Peyer's patch (tissue), 4 donors: Measurements from ENCODE around the gene MOCS2. TPM values are rescaled to one million over a fixed set of nuclear protein-coding genes. Genes with fewer than 3 reads are reported as not detected.

Experiments
- DNase-seq, 3 donors: peaks; one replicate each; pipeline ENCODE4 v3.0.0-alpha.2; 2017 to 2019
- H3K27ac ChIP-seq, 4 donors: fragments of 200-600 bp; sonication (generic); one replicate each; pipeline ENCODE4 v1.5.1; 2016 to 2019
- H3K27me3 ChIP-seq, 2 donors: fragments of 200-600 bp; sonication (generic); one replicate each; pipeline ENCODE4 v1.5.1; 2019
- H3K36me3 ChIP-seq, 3 donors: fragments of 200-600 bp; sonication (generic); one replicate each; pipeline ENCODE4 v1.5.1; 2016 to 2019
- H3K4me1 ChIP-seq, 4 donors: fragments of 200-600 bp; sonication (generic); one replicate each; pipeline ENCODE4 v1.5.1; 2016 to 2019
- H3K4me3 ChIP-seq, 4 donors: fragments of 200-600 bp; sonication (generic); 1 replicate in 3 of 4; 2 replicates in 1 of 4; pipeline ENCODE4 v1.5.1; 2016 to 2019; ENCODE audit warnings: mild to moderate bottlenecking in 1 of 4
- H3K9me3 ChIP-seq, 4 donors: fragments of 200-600 bp; sonication (generic); one replicate each; pipeline ENCODE4 v1.5.1; 2016 to 2019; ENCODE audit warnings: mild to moderate bottlenecking in 1 of 4
- CTCF ChIP-seq, 6 experiments: fragments of 450-650 bp in 4 of 6; fragments of 200-600 bp in 2 of 6; sonication (generic) in 1 of 6; IDR thresholded peaks; one replicate each; pipeline ENCODE4 v1.5.1; 2017 to 2019; ENCODE audit warnings: antibody characterized with exemption in 6 of 6, mild to moderate bottlenecking in 3 of 6, moderate library complexity in 1 of 6
- POLR2A ChIP-seq, 2 donors: fragments of 450-650 bp; IDR thresholded peaks; one replicate each; pipeline ENCODE4 v1.5.1; 2017; ENCODE audit warnings: antibody characterized with exemption in 2 of 2, mild to moderate bottlenecking in 2 of 2, moderate library complexity in 2 of 2
- total RNA-seq, 4 donors: library from RNA; depleted of rRNA; stranded (reverse); fragments of >200 nt; gene quantifications; one replicate each; pipeline ENCODE4 v1.1.0, GENCODE V29; 2016

The MOCS2 gene
- total RNA-seq, 4 donors from 2014 or later, result 24.5 to 38.4 (median 31.3) TPM

- no peak for TF ChIP-seq POLR2A (IDR thresholded peaks at IDR 0.05)
- H3K9me3 ChIP-seq, result no peaks in the 10 kb centered on the region
- no peaks in the 10 kb centered on the region for H3K27me3 ChIP-seq
- no peak overlapping the region for H3K27ac ChIP-seq
- no peaks in the 10 kb centered on the region for H3K4me1 ChIP-seq
- no peak for DNase-seq
- H3K36me3 ChIP-seq, result peaks cover 0 to 71% (median 0%) of the 10 kb centered on the region in 3 donors
- no peak overlapping the region for H3K4me3 ChIP-seq
Measured at GRCh38 chr5:53076014-53076583, 33.5 kb downstream of the MOCS2 start.

GRCh38 chr5:53073348-53073747, 36.2 kb downstream of the MOCS2 start:
- TF ChIP-seq CTCF (IDR thresholded peaks at IDR 0.05), result no peak
- Histone ChIP-seq H3K4me3 (no peak overlapping the region), H3K36me3 (peaks cover 0 to 70% (median 0%) of the 10 kb centered on the region in 3 donors), H3K4me1 (no peaks in the 10 kb centered on the region), H3K27ac (no peak overlapping the region), H3K9me3 (no peaks in the 10 kb centered on the region), H3K27me3 (no peaks in the 10 kb centered on the region)
- no peak for DNase-seq

GRCh38 chr5:53071738-53072137, 37.8 kb downstream of the MOCS2 start:
- H3K27ac ChIP-seq, result no peak overlapping the region
- no peak for TF ChIP-seq CTCF (IDR thresholded peaks at IDR 0.05)
- no peak for TF ChIP-seq POLR2A (IDR thresholded peaks at IDR 0.05)
- H3K36me3 ChIP-seq, result peaks cover 0 to 61% (median 0%) of the 10 kb centered on the region in 3 donors
- DNase-seq, result no peak
- no peaks in the 10 kb centered on the region for H3K9me3 ChIP-seq
- no peaks in the 10 kb centered on the region for H3K4me1 ChIP-seq
- no peaks in the 10 kb centered on the region for H3K27me3 ChIP-seq
- H3K4me3 ChIP-seq, result no peak overlapping the region

- Histone ChIP-seq H3K36me3 (peaks cover 0 to 59% (median 0%) of the 10 kb centered on the region in 3 donors), H3K9me3 (no peaks in the 10 kb centered on the region)
Measured at GRCh38 chr5:53071298-53071697, 38.3 kb downstream of the MOCS2 start.

GRCh38 chr5:53069626-53070025, 39.9 kb downstream of the MOCS2 start:
- H3K4me1 ChIP-seq, result no peaks in the 10 kb centered on the region
- H3K27ac ChIP-seq, result no peak overlapping the region
- DNase-seq, result no peak
- no peaks in the 10 kb centered on the region for H3K27me3 ChIP-seq
- TF ChIP-seq POLR2A (IDR thresholded peaks at IDR 0.05), result no peak
- no peak for TF ChIP-seq CTCF (IDR thresholded peaks at IDR 0.05)
- H3K4me3 ChIP-seq, result no peak overlapping the region
- peaks cover 0 to 54% (median 0%) of the 10 kb centered on the region in 3 donors for H3K36me3 ChIP-seq
- H3K9me3 ChIP-seq, result no peaks in the 10 kb centered on the region

More at GRCh38 chr5:53071298-53071697, 38.3 kb downstream of the MOCS2 start:
- Histone ChIP-seq H3K4me3 (no peak overlapping the region), H3K27ac (no peak overlapping the region), H3K27me3 (no peaks in the 10 kb centered on the region), H3K4me1 (no peaks in the 10 kb centered on the region)
- TF ChIP-seq POLR2A (IDR thresholded peaks at IDR 0.05) (no peak), CTCF (IDR thresholded peaks at IDR 0.05) (no peak)
- no peak for DNase-seq

- Histone ChIP-seq H3K27ac (no peak overlapping the region), H3K27me3 (no peaks in the 10 kb centered on the region), H3K4me3 (no peak overlapping the region), H3K4me1 (no peaks in the 10 kb centered on the region), H3K36me3 (peaks cover 0 to 46% (median 0%) of the 10 kb centered on the region in 3 donors), H3K9me3 (no peaks in the 10 kb centered on the region)
- no peak for DNase-seq
- no peak for TF ChIP-seq CTCF (IDR thresholded peaks at IDR 0.05)
Measured at GRCh38 chr5:53068291-53068836, 41.2 kb downstream of the MOCS2 start.
